ENCODE data around the gene NACC1.

Gene NACC1

DNA sequence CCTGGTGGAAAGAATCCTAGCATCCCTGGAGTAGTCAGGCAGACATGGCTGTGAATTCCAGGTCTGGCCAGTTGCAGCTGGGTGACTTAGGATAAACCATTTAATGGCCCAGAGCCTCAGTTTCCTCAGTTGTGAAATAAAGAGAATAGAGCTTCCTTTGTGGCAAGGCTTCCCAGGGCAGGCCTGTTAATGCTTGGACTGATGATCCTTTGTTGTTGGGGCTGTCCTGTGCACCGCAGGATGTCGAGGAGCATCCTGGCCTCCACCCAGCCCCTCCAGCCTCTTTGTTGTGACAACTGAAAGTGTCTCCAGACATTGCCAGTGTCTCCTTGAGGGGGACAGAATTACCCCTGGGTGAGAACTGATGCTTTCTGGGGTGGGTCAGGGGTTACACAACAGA, 31.7 kb upstream of the NACC1 start:
- POLR2A ChIA-PET, result no interaction called here
- no peaks in the 10 kb centered on the region for H3K36me3 ChIP-seq (ENCODE audit: control insufficient read depth in 2 of 2, insufficient read depth in 1 of 2, low read length in 2 of 2)
- CTCF ChIA-PET, result interaction anchor here (0.5 to 5.9 kb wide), 8 partner anchors 8 to 121 kb away, joined by 3 to 41 read pairs (median 6); no protein-coding TSS in a partner anchor

GRCh38 chr19:13087295-13087694, 30.8 kb upstream of the NACC1 start:
- Histone ChIP-seq H3K36me3 (ENCODE audit: control insufficient read depth in 2 of 2, insufficient read depth in 1 of 2, low read length in 2 of 2) (no peaks in the 10 kb centered on the region), H3K9me3 (ENCODE audit: control insufficient read depth, insufficient read depth, low read depth, low read length) (no peaks in the 10 kb centered on the region), H3K4me3 (ENCODE audit: low read depth, low read length) (no peak overlapping the region), H3K27ac (ENCODE audit: extremely low read depth, low read depth, low read length) (no peak overlapping the region), H3K4me1 (ENCODE audit: control insufficient read depth, insufficient read depth, low read length) (no peaks in the 10 kb centered on the region)
- TF ChIP-seq FEZF1 (tag by site-specific recombination; IDR thresholded peaks at IDR 0.05), result no peak
- no peak for TF ChIP-seq ZNF248 (tag by site-specific recombination; IDR thresholded peaks at IDR 0.05)
- no peak for TF ChIP-seq ZNF510 (tag by site-specific recombination; IDR thresholded peaks at IDR 0.05; ENCODE audit: insufficient replicate concordance)
- TF ChIP-seq ZNF214 (tag by site-specific recombination; IDR thresholded peaks at IDR 0.05; ENCODE audit: borderline replicate concordance), result no peak
- TF ChIP-seq, protein P1, sequence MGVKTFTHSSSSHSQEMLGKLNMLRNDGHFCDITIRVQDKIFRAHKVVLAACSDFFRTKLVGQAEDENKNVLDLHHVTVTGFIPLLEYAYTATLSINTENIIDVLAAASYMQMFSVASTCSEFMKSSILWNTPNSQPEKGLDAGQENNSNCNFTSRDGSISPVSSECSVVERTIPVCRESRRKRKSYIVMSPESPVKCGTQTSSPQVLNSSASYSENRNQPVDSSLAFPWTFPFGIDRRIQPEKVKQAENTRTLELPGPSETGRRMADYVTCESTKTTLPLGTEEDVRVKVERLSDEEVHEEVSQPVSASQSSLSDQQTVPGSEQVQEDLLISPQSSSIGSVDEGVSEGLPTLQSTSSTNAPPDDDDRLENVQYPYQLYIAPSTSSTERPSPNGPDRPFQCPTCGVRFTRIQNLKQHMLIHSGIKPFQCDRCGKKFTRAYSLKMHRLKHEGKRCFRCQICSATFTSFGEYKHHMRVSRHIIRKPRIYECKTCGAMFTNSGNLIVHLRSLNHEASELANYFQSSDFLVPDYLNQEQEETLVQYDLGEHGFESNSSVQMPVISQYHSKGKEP (tag by site-specific recombination; IDR thresholded peaks at IDR 0.05), result no peak
- no peak for TF ChIP-seq ZNF585B (tag by site-specific recombination; IDR thresholded peaks at IDR 0.05)
- TF ChIP-seq ZBTB21 (tag by site-specific recombination; IDR thresholded peaks at IDR 0.05), result no peak
- TF ChIP-seq HOXC10 (CRISPR knock-in tag; IDR thresholded peaks at IDR 0.05), result no peak
- TF ChIP-seq ZNF529 (tag by site-specific recombination; IDR thresholded peaks at IDR 0.05; ENCODE audit: insufficient replicate concordance), result no peak
- TF ChIP-seq, protein P2, sequence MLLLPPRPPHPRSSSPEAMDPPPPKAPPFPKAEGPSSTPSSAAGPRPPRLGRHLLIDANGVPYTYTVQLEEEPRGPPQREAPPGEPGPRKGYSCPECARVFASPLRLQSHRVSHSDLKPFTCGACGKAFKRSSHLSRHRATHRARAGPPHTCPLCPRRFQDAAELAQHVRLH (tag by site-specific recombination; IDR thresholded peaks at IDR 0.05), result no peak
- no peak for TF ChIP-seq BCL11B (tag by site-specific recombination; IDR thresholded peaks at IDR 0.05; ENCODE audit: low read depth)
- no peak for TF ChIP-seq ZNF280C (tag by site-specific recombination; IDR thresholded peaks at IDR 0.05)
- TF ChIP-seq ZBTB26 (tag by site-specific recombination; optimal IDR thresholded peaks at IDR 0.05), result no peak
- TF ChIP-seq ATF2 (tag by site-specific recombination; IDR thresholded peaks at IDR 0.05; ENCODE audit: low read depth), result no peak
- TF ChIP-seq ZNF654 (tag by site-specific recombination; IDR thresholded peaks at IDR 0.05; ENCODE audit: low read depth), result no peak
- no peak for TF ChIP-seq ZNF777 (tag by site-specific recombination; IDR thresholded peaks at IDR 0.05; ENCODE audit: borderline replicate concordance)
- TF ChIP-seq ZBTB1 (tag by site-specific recombination; IDR thresholded peaks at IDR 0.05), result no peak
- TF ChIP-seq ZNF341 (tag by site-specific recombination; IDR thresholded peaks at IDR 0.05; ENCODE audit: low read depth), result no peak
- TF ChIP-seq GFI1B (tag by site-specific recombination; IDR thresholded peaks at IDR 0.05), result no peak
- CTCF ChIA-PET, result interaction anchor here (0.6 to 5.9 kb wide), 4 partner anchors 26 to 121 kb away, joined by 3 to 41 read pairs (median 12); no protein-coding TSS in a partner anchor
- POLR2A ChIA-PET, result no interaction called here

More for the DNA sequence above, 31.7 kb upstream of the NACC1 start:
- Histone ChIP-seq H3K27ac (ENCODE audit: extremely low read depth, low read depth, low read length) (no peak overlapping the region), H3K4me1 (ENCODE audit: control insufficient read depth, insufficient read depth, low read length) (no peaks in the 10 kb centered on the region), H3K4me3 (ENCODE audit: low read depth, low read length) (no peak overlapping the region), H3K9me3 (ENCODE audit: control insufficient read depth, insufficient read depth, low read depth, low read length) (no peaks in the 10 kb centered on the region)
- TF ChIP-seq PRDM1 (tag by site-specific recombination; IDR thresholded peaks at IDR 0.05) (no peak), ZNF558 (tag by site-specific recombination; IDR thresholded peaks at IDR 0.05) (no peak), BCL11A (tag by site-specific recombination; IDR thresholded peaks at IDR 0.05; ENCODE audit: low read depth) (no peak), ZNF23 (tag by site-specific recombination; IDR thresholded peaks at IDR 0.05; ENCODE audit: borderline replicate concordance) (no peak), ZNF701 (tag by site-specific recombination; IDR thresholded peaks at IDR 0.05) (no peak), REPIN1 (tag by site-specific recombination; IDR thresholded peaks at IDR 0.05; ENCODE audit: low read depth) (no peak), ZNF132 (tag by site-specific recombination; IDR thresholded peaks at IDR 0.05; ENCODE audit: borderline replicate concordance) (no peak), ZNF2 (tag by site-specific recombination; IDR thresholded peaks at IDR 0.05) (no peak)
- TF ChIP-seq, protein P3, sequence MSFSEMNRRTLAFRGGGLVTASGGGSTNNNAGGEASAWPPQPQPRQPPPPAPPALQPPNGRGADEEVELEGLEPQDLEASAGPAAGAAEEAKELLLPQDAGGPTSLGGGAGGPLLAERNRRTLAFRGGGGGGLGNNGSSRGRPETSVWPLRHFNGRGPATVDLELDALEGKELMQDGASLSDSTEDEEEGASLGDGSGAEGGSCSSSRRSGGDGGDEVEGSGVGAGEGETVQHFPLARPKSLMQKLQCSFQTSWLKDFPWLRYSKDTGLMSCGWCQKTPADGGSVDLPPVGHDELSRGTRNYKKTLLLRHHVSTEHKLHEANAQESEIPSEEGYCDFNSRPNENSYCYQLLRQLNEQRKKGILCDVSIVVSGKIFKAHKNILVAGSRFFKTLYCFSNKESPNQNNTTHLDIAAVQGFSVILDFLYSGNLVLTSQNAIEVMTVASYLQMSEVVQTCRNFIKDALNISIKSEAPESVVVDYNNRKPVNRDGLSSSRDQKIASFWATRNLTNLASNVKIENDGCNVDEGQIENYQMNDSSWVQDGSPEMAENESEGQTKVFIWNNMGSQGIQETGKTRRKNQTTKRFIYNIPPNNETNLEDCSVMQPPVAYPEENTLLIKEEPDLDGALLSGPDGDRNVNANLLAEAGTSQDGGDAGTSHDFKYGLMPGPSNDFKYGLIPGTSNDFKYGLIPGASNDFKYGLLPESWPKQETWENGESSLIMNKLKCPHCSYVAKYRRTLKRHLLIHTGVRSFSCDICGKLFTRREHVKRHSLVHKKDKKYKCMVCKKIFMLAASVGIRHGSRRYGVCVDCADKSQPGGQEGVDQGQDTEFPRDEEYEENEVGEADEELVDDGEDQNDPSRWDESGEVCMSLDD (tag by site-specific recombination; IDR thresholded peaks at IDR 0.05), result no peak
